GM19438 (cell line): ENCODE results near the gene ZNF266.

Experiments
- ATAC-seq: cut with Tn5 transposase; IDR thresholded peaks from one replicate; pipeline ENCODE4 v1.9.1; 2021; ENCODE audit warnings: low read depth; ENCODE audit not compliant: unreplicated experiment

ZNF266 gene

GRCh38 chr19:9435279-9436268 lies at the start of gene ZNF266:
Gene ZNF266 (minus strand): TSS chr19:9435573. CDS start chr19:9420089, 15,484 bp downstream.
- ATAC-seq, result peak; percentile 90

GRCh38 chr19:9485140-9485539 lies 49.8 kb upstream of the ZNF266 start:
- no peak for ATAC-seq

- ATAC-seq, result no peak
These were observed 39.6 kb upstream of the ZNF266 start for GRCh38 chr19:9474975-9475374.

- ATAC-seq, result no peak
These were observed 31.8 kb upstream of the ZNF266 start for GRCh38 chr19:9467161-9467560.

GRCh38 chr19:9461938-9462337 lies 26.6 kb upstream of the ZNF266 start:
- ATAC-seq, result no peak

GRCh38 chr19:9456018-9456689 lies 20.8 kb upstream of the ZNF266 start:
- ATAC-seq, result no peak

GRCh38 chr19:9453953-9454352 lies 18.6 kb upstream of the ZNF266 start:
- ATAC-seq, result no peak

- no peak for ATAC-seq
These were observed 9.7 kb upstream of the ZNF266 start for GRCh38 chr19:9445037-9445436.

GRCh38 chr19:9436358-9436757 lies 985 bp upstream of the ZNF266 start:
- no peak for ATAC-seq

GRCh38 chr19:9431475-9431874 lies 3.9 kb downstream of the ZNF266 start:
- ATAC-seq, result no peak

- ATAC-seq, result no peak
These were observed 4.9 kb downstream of the ZNF266 start for GRCh38 chr19:9430444-9430843.

- no peak for ATAC-seq
These were observed 7.4 kb downstream of the ZNF266 start for GRCh38 chr19:9427941-9428340.

- ATAC-seq, result no peak
These were observed 22.0 kb downstream of the ZNF266 start for GRCh38 chr19:9413240-9413954.

GRCh38 chr19:9407827-9408226 lies 27.5 kb downstream of the ZNF266 start:
- no peak for ATAC-seq

- ATAC-seq, result no peak
These were observed 28.5 kb downstream of the ZNF266 start for GRCh38 chr19:9406798-9407352.

- ATAC-seq, result no peak
These were observed 54.0 kb downstream of the ZNF266 start for GRCh38 chr19:9381361-9381785.

GRCh38 chr19:9370738-9371619 lies 64.4 kb downstream of the ZNF266 start:
- ATAC-seq, result no peak

GRCh38 chr19:9362905-9363304 lies 72.5 kb downstream of the ZNF266 start, which contains the start of gene ZNF177:
Gene ZNF177 (plus strand): TSS chr19:9363013. CDS start chr19:9378312, 15,299 bp downstream.
- no peak for ATAC-seq
